SU-DHL-6 (cell line): ENCODE measurements around the gene TMEM242.

Experiments used
- EZH2phosphoT487 ChIP-seq: fragments of 200-600 bp; sonication (generic), shearing (Covaris generic); conservative IDR thresholded peaks from 2 replicates; pipeline ENCODE4 v1.6.1; 2018; ENCODE audit warnings: mild to moderate bottlenecking, antibody characterized with exemption, low read length, moderate library complexity, mixed read lengths
- TF ChIP-seq, protein P1 (sequence below): fragments of 200-600 bp; sonication (generic); IDR thresholded peaks from one replicate; pipeline ENCODE4 v1.5.1; 2017; ENCODE audit warnings: antibody characterized with exemption, mild to moderate bottlenecking, low read length, moderate library complexity; ENCODE audit not compliant: insufficient read depth, poor library complexity, severe bottlenecking

DNA sequence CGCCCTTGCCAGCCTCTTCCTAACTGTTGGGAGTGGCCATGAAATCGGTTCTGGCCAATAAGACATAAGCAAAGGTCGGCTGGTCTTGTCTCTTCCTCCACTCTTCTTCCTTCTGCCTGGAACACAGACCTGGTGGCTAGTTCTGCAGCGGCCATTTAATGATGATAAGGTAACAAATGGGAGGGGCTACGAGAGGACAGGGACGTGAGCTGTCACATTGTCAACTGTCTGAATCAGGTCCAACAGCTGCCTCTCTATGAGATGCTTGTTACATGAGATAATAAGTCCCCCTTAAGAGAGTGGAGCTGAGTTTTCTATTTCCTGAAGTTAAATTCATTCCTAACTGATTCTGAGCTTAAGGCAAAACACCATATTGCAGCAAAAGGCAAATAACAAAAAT, 12.5 kb upstream of the TMEM242 start:
- TF ChIP-seq, protein P1, sequence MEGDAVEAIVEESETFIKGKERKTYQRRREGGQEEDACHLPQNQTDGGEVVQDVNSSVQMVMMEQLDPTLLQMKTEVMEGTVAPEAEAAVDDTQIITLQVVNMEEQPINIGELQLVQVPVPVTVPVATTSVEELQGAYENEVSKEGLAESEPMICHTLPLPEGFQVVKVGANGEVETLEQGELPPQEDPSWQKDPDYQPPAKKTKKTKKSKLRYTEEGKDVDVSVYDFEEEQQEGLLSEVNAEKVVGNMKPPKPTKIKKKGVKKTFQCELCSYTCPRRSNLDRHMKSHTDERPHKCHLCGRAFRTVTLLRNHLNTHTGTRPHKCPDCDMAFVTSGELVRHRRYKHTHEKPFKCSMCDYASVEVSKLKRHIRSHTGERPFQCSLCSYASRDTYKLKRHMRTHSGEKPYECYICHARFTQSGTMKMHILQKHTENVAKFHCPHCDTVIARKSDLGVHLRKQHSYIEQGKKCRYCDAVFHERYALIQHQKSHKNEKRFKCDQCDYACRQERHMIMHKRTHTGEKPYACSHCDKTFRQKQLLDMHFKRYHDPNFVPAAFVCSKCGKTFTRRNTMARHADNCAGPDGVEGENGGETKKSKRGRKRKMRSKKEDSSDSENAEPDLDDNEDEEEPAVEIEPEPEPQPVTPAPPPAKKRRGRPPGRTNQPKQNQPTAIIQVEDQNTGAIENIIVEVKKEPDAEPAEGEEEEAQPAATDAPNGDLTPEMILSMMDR: no peak
- no peak for TF ChIP-seq EZH2phosphoT487
